ENCODE data around the gene MYO15B. TPM values are rescaled to one million over a fixed set of nuclear protein-coding genes. Genes with fewer than 3 reads are reported as not detected.

MYO15B gene
- total and polyA plus RNA-seq, 10 donors, result 123 to 569 (median 347) TPM

DNA sequence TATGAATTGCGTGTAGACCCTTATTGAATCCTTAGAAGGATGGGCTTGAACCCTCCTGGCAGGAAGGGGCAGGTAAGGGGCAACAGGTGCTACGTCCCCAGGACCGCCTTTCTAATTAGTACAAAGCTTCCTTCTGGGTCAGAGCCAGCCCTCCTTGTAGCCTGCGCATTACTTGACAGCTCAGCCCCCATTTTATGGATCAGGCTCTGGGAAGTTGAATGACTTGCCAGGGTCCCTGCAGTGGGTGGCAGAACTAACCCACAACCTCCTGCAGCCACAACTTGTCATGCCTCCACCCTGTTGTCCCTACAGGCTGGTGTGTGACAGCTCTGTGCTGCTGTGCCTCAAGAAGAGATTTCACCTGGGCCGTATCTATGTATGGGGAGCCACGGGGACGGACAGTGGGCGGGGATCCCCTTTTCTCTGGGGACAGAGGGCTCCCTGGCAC lies 2.7 kb downstream of the MYO15B start:
- Histone ChIP-seq H3K36me3 (peaks cover 0 to 44% (median 3%) of the 10 kb centered on the region in 6 donors), H3K27ac (peak overlapping the region in 5 of 8 donors; percentile 93 to 98 (median 96)), H3K4me3 (peak overlapping the region in 5 of 8 donors; percentile 52 to 91 (median 73)), H3K4me1 (peaks cover 6 to 44% (median 29%) of the 10 kb centered on the region in 6 donors), H3K9me3 (no peaks in the 10 kb centered on the region), H3K27me3 (replicated peaks in 1 of 7) (peaks cover 0 to 11% (median 0%) of the 10 kb centered on the region in 7 donors)
- WGBS, 5 donors, result 74 to 97% (median 77%) methylated on average over 4 to 8 of the region's 8 CpGs
- TF ChIP-seq POLR2A (IDR thresholded peaks at IDR 0.05) (no peak), POLR2AphosphoS5 (IDR thresholded peaks at IDR 0.05) (no peak)
- TF ChIP-seq, protein P1, sequence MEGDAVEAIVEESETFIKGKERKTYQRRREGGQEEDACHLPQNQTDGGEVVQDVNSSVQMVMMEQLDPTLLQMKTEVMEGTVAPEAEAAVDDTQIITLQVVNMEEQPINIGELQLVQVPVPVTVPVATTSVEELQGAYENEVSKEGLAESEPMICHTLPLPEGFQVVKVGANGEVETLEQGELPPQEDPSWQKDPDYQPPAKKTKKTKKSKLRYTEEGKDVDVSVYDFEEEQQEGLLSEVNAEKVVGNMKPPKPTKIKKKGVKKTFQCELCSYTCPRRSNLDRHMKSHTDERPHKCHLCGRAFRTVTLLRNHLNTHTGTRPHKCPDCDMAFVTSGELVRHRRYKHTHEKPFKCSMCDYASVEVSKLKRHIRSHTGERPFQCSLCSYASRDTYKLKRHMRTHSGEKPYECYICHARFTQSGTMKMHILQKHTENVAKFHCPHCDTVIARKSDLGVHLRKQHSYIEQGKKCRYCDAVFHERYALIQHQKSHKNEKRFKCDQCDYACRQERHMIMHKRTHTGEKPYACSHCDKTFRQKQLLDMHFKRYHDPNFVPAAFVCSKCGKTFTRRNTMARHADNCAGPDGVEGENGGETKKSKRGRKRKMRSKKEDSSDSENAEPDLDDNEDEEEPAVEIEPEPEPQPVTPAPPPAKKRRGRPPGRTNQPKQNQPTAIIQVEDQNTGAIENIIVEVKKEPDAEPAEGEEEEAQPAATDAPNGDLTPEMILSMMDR (IDR thresholded peaks at IDR 0.05 in 8 of 11, conservative IDR thresholded peaks at IDR 0.05 in 3 of 11), result no peak
- DNase-seq, result no peak
- intact Hi-C loops (cut with DNase I; ENCODE audit: low total_unique reads), result no loop called here

DNA sequence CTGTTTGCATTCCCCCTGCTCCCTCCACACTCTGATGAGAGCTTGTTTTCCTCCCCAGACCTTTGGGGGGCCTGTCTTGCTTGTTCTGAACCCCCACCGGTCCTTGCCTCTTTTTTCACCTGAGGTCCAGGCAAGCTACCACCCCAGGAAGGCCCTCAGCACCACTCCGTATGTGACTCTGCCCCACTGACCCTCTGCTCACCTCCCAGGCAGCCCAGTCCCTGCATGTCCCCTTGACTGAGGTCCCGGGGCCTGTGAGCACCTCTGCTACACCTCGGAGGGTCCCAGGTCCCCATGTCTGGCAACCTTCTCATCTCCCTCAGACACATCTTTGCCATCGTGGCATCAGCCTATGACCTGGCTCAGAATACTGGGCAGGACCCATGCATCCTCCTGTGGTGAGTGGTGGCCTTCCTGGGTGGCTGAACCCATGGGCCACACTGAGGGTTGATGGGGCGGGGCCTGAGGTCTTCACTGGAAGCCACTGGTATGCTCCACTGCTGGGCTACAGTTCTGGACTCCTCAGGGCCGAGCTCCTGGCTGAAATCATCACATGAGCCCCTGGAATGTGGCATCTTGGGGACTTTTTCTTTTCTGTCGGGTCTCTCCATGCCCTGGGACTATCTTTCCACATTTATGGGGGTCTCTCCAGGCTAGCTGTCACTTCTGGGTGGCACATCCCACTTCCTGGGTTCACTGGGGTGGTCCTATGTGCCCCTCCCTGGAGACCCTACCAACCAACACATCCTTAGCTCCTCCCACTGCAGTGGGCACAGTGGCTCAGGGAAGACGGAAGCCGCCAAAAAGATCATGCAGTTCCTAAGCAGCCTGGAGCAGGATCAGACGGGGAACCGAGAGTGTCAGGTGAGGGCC lies 3.5 kb downstream of the MYO15B start:
- DNase-seq, result no peak
- H3K27me3 ChIP-seq (replicated peaks in 1 of 7), result peaks cover 0 to 11% (median 0%) of the 10 kb centered on the region in 7 donors
- peaks cover 6 to 44% (median 29%) of the 10 kb centered on the region in 6 donors for H3K4me1 ChIP-seq
- intact Hi-C loops (cut with DNase I; ENCODE audit: low total_unique reads), result no loop called here
- WGBS, 5 donors, result 82 to 90% (median 87%) methylated on average over 7 to 12 of the region's 12 CpGs
- TF ChIP-seq POLR2AphosphoS5 (IDR thresholded peaks at IDR 0.05) (peak in 1 of 3 donors; percentile 4), POLR2A (IDR thresholded peaks at IDR 0.05) (no peak)
- TF ChIP-seq, protein P1 (IDR thresholded peaks at IDR 0.05 in 8 of 11, conservative IDR thresholded peaks at IDR 0.05 in 3 of 11), result no peak
- no peaks in the 10 kb centered on the region for H3K9me3 ChIP-seq
- H3K36me3 ChIP-seq, result peaks cover 0 to 44% (median 3%) of the 10 kb centered on the region in 6 donors
- H3K27ac ChIP-seq, result peak overlapping the region in 4 of 8 donors; percentile 93 to 98 (median 97)
- no peak overlapping the region for H3K4me3 ChIP-seq

DNA sequence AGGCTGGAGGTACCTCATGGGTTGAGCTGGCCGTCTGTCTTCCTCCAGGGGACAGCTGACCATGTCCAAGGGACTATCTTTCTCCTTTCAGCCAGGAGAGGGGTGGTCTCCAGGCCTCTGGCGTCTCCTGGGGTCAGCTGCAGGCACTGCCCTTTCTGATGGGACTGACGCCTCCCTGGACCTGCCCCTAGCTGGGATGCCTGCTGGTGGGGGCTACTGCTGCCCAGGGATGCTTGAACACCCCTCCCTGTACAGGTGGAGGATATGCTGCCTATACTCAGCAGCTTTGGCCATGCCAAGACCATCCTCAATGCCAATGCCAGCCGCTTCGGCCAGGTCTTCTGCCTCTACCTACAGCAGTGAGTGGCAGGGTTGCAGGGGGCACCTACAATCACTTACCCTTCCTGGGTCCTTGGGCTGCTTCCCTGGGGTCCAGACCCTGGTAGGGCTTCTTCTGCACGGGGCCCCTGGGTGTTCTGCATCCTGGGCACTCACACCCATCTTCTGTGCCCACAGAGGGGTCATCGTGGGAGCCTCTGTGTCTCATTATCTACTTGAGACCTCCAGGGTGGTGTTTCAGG lies 4.2 kb downstream of the MYO15B start:
- intact Hi-C loops (cut with DNase I; ENCODE audit: low total_unique reads), result no loop called here
- Histone ChIP-seq H3K27ac (no peak overlapping the region), H3K9me3 (no peaks in the 10 kb centered on the region), H3K4me1 (peaks cover 6 to 42% (median 29%) of the 10 kb centered on the region in 6 donors), H3K36me3 (peaks cover 0 to 51% (median 3%) of the 10 kb centered on the region in 6 donors), H3K27me3 (replicated peaks in 1 of 7) (peaks cover 0 to 11% (median 0%) of the 10 kb centered on the region in 7 donors), H3K4me3 (no peak overlapping the region)
- DNase-seq, result no peak
- 62 to 98% (median 88%) methylated on average over 2 to 7 of the region's 7 CpGs for WGBS, 5 donors
- peak in 1 of 3 donors; percentile 11 for TF ChIP-seq POLR2AphosphoS5 (IDR thresholded peaks at IDR 0.05)
- TF ChIP-seq, protein P1 (IDR thresholded peaks at IDR 0.05 in 8 of 11, conservative IDR thresholded peaks at IDR 0.05 in 3 of 11), result no peak

All from spleen (tissue), 11 donors.